SK-N-SH (cell line): ENCODE results near the gene RGS7.

ENCODE experiments used
- CTCF ChIP-seq: fragments of 200-600 bp; sonication (generic); IDR thresholded peaks from 2 replicates; pipeline ENCODE4 v1.6.1; 2017; ENCODE audit warnings: antibody characterized with exemption, mild to moderate bottlenecking, moderate library complexity
- EP300 ChIP-seq, 2 experiments: IDR thresholded peaks; 2 replicates each; pipeline versions ENCODE4 v1.4.0 to v1.6.1; 2012; ENCODE audit warnings: borderline replicate concordance in 1 of 2, low read depth in 1 of 2, low read length in 1 of 2
- FOXM1 ChIP-seq: IDR thresholded peaks from 2 replicates; pipeline ENCODE4 v1.4.0; 2012; ENCODE audit warnings: low read depth, mild to moderate bottlenecking
- MAX ChIP-seq: IDR thresholded peaks from 2 replicates; pipeline ENCODE4 v1.4.0; 2012; ENCODE audit warnings: low read depth
- POLR2AphosphoS5 ChIP-seq: IDR thresholded peaks from 2 replicates; pipeline ENCODE4 v1.6.1; 2012; ENCODE audit warnings: low read depth, low read length
- REST ChIP-seq: IDR thresholded peaks from 2 replicates; pipeline ENCODE4 v1.6.1; 2012; ENCODE audit warnings: mild to moderate bottlenecking, low read depth, low read length, moderate library complexity
- TAF1 ChIP-seq: IDR thresholded peaks from 2 replicates; pipeline ENCODE4 v1.6.1; 2012; ENCODE audit warnings: low read depth, mild to moderate bottlenecking, low read length, moderate library complexity, borderline replicate concordance

GRCh38 chr1:241077386-241078147 lies 279.4 kb downstream of the RGS7 start:
- TF ChIP-seq POLR2AphosphoS5: no peak
- no peak for TF ChIP-seq REST
- no peak for TF ChIP-seq CTCF
- no peak for TF ChIP-seq EP300 (IDR thresholded peaks at IDR 0.05; ENCODE audit: borderline replicate concordance in 1 of 2, low read depth in 1 of 2, low read length in 1 of 2)
- no peak for TF ChIP-seq FOXM1
- no peak for TF ChIP-seq MAX
- TF ChIP-seq TAF1: no peak
